ENCODE data around the gene RTEL1.

DNA sequence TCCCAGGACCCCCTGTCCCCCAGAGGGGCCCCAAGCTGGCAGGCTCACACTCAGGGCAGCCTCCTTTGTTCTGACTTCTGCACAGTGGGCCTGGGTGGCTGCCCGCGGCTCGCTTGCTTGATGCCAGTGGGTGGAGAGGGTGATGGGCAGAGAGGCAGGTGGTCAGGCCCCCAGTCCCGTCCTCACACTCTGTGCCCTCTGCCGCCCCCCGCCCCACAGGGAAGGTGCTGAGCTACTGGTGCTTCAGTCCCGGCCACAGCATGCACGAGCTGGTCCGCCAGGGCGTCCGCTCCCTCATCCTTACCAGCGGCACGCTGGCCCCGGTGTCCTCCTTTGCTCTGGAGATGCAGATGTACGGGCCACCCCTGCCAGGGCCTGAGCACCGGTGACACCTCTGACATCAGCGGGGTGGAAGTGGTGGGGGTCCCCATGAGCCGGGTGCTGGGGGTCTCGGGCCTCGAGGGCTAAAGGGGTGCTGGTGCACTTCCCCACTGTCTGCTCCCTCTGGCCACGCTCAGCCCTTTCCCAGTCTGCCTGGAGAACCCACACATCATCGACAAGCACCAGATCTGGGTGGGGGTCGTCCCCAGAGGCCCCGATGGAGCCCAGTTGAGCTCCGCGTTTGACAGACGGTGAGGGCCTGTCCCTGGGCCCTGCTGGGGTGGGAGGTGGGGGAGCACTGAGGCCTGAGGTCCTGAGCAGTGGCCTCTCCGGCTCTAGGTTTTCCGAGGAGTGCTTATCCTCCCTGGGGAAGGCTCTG lies 29.5 kb downstream of the RTEL1 start:
- TF ChIP-seq, protein P1, sequence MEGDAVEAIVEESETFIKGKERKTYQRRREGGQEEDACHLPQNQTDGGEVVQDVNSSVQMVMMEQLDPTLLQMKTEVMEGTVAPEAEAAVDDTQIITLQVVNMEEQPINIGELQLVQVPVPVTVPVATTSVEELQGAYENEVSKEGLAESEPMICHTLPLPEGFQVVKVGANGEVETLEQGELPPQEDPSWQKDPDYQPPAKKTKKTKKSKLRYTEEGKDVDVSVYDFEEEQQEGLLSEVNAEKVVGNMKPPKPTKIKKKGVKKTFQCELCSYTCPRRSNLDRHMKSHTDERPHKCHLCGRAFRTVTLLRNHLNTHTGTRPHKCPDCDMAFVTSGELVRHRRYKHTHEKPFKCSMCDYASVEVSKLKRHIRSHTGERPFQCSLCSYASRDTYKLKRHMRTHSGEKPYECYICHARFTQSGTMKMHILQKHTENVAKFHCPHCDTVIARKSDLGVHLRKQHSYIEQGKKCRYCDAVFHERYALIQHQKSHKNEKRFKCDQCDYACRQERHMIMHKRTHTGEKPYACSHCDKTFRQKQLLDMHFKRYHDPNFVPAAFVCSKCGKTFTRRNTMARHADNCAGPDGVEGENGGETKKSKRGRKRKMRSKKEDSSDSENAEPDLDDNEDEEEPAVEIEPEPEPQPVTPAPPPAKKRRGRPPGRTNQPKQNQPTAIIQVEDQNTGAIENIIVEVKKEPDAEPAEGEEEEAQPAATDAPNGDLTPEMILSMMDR (conservative IDR thresholded peaks at IDR 0.05 in 1 of 2, IDR thresholded peaks at IDR 0.05 in 1 of 2; ENCODE audit: low read depth in 1 of 2, low read length in 2 of 2) = no peak
- TF ChIP-seq EZH2 (IDR thresholded peaks at IDR 0.05; ENCODE audit: low read length, missing control alignments) = no peak

Data from fibroblast of lung (primary cell).